GM19372 (cell line): ENCODE results near the gene HIRIP3.
A peak's percentile ranks its signal among the peaks of the same experiment; 100 is the strongest.

Source experiments
- ATAC-seq: cut with Tn5 transposase; IDR thresholded peaks from one replicate; pipeline ENCODE4 v1.9.1; 2021; ENCODE audit warnings: mild to moderate bottlenecking, low read depth, moderate library complexity; ENCODE audit not compliant: unreplicated experiment

Gene HIRIP3

DNA sequence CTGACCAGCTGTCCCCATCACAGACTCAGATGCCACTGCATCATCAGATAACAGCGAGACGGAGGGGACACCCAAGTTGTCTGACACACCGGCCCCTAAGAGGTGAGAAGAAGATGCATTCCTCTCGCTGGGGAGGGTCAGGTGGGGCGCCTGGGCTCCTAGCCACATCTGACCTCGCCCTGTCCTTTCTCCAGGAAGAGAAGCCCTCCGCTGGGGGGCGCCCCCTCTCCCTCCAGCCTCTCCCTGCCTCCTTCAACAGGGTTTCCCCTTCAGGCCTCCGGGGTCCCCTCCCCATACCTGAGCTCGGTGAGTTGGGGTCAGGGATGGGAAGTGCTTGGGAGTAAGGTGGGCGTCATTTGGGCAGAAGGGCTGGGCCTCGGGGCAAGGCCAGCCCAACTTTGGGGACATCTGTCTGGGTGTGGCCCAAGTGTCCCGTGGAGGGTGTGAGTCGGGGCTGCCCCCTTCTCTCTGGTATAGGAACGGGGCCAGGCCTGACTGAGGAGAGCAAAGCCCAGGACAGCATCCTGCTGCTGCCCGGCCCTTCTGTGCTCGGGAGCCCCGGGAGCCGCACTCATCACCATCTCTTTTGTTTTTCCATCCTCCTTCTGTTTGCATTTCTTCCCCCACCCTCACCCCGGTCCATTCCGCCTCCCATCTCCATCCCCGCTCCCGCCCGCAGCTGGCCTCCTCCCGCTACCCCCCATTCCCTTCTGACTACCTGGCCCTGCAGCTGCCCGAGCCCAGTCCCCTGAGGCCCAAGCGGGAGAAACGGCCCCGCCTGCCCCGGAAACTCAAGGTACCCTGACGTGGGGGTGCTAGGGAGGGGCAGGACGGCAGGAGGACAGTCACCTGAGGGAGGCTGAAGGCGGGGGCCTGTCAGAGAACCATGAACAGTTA lies 5.6 kb upstream of the HIRIP3 start:
- no peak for ATAC-seq

DNA sequence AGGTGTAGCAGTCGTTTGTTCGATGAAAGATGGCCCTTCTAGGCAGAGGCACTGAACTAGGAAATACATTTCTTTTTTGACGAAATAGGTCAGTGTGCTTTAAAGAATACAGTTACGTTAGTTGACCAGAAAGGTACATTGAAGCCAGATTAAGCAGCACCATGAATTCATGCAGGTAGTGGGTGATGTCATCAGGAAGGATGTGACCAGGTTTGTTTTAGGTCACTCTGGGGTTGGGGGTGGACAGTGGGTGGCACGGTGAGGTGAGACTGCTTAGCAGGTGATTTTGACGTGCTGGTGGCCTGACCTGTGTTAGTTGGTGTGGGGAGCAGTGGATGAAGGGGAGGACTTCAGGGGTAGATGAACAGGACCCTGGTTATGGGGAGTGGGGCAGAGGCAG lies 4.2 kb upstream of the HIRIP3 start:
- ATAC-seq, result no peak

DNA sequence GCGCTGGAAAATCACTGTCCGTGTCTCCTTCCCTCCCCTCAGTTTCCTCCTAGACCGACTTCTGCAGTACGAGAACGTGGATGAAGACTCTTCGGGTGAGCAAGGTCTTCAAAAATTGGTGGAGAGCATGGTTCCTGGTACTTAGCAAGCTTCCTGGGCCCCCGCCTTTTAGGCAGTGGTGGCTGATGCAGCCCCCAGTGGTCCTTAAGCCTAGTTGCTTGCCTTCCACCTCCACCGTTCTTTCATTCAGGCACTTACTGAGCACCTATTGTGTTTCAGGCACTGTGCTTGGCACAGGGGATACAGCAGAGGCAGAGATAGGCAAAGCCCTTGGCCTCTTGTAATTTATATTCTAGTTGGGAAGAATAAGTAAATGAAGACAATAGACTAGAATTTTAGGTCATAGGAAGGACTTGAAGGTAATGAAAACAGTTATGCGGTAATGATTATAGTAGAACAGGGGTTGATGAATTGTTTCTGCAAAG lies 1.4 kb upstream of the HIRIP3 start:
- ATAC-seq, result no peak

DNA sequence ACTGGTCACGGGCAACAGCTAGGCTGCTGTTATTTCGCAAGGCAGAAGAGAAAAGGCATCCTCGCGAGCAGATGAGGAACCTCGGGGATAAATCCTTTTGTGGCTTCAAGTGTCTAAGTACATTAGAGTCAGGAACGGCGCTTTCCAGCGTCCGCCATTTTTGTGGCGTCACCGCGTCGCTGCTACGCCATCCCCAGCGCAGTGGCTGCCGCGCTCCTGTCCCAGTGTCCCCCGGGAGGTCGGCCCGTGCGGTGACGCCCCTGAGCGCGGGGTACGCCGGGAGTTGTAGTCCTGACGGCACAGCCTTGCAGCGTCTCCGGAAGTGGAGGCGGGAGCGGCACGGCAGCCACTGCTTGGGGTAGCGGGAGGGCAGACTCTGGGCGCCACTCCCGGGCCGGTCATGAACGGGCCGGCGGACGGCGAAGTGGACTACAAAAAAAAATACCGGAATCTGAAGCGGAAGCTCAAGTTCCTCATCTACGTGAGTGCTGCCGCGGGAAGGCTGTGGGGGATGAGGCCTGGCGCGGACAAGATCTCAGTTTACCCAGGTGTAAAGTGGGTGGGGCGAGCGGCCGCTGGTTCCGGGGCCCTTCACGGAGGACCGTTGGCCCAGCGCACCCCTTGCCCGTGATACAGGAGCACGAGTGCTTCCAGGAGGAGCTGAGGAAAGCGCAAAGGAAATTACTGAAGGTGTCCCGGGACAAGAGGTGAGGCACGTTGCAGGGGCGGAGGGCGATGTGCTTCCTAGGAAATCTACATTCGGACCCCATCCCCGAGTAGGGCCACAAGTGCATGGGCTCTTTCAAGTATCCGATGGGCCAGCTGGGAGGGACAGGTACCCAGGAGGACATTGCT lies 721 bp upstream of the HIRIP3 start, which contains the start of gene INO80E:
TSS of gene INO80E (plus strand) at position 331 of the 855 bp plus-strand sequence. CDS start at position 401, 70 bp downstream.
- peak; percentile 88 for ATAC-seq

DNA sequence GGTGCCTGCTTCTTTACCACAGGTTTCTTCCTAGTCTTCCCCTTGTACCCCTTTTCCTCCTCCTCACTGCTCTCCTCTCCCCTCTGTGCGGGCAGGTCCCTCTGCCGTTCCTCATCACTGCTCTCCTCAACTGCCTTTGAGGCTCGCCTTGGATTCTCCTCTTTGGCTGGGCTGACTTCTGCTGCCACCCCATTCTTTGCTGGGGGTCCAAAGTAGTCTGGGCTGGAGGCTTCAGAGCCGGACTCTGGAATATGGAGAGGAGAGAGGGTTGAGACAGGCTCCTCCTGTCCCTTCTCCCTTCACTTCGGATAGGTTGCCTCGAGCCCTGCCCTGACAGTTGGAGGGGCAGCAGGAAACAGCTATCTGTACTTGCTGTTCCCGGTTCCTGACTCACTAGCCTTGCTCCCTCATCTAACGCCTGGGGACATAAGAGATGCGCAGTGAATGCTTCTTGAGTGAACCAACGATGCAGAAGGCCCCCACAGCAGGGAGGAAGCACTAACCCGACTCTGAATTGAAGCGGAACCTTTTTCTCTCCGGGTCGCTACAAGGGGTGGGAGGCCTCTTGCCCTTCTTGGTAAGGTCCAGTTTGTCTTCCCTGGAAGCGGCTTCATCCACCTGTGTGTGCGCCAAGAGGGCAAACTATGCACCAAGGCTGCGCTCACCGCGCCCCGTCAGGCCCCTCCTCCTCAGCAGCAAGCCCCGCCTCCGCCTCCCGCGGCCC lies 655 bp downstream of the HIRIP3 start:
- no peak for ATAC-seq

DNA sequence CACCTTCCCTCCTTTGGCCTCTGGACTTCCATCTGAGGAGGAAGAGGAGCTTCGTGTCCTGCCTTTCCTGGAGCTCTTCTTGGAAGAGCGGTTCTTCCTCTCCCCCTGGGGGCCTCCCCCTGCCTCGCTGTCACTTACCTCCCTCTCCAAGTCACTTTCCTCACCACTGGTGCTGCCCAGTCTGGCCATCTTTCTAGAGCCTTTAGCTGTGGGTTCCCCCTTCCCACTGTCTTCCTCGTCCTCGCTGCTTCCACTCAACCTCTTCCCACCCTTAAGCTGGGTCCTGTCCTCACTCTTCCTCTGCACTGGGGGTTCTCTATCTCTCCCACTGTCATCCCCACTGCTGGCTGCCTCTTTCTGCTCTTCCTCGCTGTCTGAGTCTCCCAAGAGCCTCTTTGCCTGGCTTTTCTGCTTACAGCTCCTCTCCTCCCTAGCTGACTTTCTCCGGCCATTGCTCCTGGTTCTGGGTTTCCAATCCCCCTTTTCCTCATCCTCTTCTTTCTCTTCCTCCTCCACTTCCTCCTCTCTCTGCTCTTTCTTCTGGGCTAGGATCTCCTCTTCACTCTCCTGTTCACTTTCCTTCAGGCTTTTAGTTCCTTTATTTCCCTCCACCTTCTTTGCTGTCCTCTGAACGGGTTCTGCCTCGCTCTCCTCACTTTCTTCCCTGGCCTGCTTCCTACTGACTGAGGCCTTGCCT lies 1.4 kb downstream of the HIRIP3 start:
- no peak for ATAC-seq

DNA sequence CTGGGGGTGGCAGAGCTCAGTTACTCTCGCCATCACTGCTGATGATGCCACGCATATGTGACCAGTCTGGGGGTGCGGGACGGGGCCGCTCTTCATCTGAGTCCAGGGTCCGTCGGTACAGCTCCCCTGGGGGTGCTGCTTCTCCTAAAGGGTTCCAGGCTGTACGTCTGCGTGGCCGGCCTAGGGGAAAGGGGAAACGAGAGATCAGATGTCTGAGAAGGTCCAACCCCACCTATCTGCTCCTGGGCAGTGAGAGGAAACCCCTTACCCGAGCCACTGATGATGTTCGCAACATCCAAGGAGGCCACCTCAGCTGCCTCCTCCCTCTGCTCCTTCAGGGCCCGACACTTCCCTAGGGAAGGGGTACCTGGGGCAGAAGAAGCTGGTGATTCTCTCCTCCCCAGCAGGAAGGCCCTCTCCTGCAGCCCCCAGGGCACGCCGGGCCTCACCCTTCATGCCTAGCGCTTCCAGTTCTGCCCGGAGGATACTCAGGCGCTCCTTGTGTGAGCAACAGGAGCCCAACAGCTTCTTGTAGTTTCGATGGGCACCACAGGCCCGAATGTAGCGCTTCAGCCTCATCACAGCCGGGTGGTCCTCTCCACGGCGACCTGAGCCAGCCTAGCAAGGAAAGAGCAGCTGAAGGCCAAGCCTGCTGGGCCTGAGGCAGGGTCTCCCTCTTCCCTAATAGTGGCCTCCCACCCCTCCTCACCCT lies 2.1 kb downstream of the HIRIP3 start:
- ATAC-seq, result no peak

DNA sequence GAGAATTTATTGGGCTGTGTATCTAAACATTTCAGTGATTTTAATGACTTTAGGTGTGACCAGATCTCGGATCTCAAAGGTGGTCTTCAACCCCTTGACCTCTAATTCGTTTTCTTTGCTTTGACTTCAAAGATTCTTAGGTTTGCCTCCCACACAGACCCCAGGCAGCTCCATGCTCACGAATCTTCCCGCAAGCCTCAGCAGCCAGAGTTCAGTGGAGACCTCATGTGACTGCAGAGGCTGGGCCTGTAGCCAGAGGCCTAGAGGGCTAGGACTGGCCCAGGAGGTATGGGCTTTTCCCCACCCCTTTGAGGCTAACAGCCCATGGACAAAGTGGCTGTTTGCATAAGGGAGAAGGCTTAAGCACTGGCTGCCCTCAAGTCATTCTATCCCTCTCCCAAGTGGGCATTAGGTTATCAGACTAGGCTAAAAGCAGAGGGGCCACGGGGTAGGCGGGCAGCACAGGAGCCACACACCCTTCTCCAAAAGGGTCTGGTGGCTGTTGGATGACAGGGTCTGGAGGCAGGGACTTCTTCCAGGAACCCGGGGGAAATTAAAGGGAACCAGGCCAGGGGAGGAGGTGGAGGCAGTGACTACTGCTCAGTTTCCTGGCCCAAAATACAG lies 3.0 kb downstream of the HIRIP3 start:
- no peak for ATAC-seq

DNA sequence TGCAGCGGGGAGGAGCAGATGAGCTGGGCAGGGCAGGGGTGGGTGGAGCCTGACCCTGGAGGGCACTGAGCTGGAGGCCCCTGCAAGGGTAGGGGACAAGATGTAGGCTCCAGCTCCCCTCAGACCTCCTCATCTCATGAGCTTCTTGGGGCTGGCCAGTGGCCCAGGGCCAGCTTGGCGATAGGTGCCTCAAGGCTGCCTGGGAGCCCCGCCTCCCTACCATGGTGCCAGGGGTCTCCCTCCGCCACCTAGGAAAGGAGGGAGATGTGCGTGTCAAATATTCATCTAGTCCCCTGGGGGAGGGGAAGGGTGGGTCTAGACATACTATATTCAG lies 3.9 kb downstream of the HIRIP3 start:
- no peak for ATAC-seq

DNA sequence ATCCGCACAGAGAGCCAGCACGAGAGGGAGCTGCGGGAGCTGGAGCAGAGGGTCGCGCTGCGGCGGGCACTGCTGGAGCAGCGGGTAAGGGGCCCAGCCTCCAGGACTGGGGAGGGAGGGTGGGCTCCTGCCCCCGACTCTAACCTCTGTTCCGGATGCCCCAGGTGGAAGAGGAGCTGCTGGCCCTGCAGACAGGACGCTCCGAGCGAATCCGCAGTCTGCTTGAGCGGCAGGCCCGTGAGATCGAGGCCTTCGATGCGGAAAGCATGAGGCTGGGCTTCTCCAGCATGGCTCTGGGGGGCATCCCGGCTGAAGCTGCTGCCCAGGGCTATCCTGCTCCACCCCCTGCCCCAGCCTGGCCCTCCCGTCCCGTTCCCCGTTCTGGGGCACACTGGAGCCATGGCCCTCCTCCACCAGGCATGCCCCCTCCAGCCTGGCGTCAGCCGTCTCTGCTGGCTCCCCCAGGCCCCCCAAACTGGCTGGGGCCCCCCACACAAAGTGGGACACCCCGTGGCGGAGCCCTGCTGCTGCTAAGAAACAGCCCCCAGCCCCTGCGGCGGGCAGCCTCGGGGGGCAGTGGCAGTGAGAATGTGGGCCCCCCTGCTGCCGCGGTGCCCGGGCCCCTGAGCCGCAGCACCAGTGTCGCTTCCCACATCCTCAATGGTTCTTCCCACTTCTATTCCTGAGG lies 4.4 kb downstream of the HIRIP3 start:
- ATAC-seq, result no peak

DNA sequence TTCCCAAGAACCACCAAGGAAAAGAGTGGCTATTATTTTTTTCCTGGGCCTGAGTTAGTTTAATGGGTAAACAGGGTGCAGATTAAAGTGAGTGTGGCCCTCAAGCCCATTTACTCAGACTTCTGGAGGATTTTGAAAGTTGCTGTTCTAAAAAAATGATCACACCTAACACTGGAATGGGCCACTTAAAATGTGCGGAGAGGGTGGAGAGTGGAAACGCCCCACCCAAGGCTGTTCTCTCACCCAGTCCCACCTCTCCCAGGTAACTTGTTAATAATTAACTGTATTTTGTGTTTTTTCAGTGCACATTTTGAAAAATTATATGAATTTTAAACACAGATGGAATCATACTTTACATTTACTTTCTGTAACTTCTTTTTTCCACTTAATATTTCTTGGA lies 5.4 kb downstream of the HIRIP3 start:
- ATAC-seq, result no peak

DNA sequence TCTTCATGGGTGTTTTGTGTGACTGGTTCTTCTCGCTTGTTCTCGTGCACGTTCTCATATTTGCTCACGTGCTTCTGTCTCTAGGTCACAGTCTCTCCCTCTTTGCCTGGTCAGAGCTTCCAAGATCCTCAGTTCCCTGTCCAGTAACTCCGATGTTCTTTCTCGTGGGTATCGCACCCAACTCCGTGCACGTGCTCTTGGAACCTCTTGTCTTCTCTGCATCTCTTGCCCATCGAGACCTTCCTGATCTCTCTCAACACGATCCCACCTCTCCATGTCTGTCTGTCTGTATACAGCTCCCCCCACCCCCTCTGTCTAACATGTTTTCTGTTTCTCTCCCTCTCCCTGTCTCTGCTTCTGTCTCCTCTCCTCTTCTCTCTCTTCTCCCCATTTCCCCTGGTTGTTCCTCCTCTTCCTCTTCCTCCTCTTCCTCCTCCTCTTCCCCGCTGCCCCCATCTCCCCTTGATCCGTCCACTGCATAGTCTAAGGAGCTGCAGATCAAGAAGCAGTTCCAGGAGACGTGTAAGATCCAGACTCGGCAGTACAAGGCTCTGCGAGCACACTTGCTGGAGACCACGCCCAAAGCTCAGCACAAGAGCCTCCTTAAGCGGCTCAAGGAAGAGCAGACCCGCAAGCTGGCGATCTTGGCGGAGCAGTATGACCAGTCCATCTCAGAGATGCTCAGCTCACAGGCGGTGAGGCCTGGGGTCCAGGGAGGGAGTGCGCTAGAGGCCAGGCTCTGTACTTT lies 6.1 kb downstream of the HIRIP3 start:
- ATAC-seq, result no peak

DNA sequence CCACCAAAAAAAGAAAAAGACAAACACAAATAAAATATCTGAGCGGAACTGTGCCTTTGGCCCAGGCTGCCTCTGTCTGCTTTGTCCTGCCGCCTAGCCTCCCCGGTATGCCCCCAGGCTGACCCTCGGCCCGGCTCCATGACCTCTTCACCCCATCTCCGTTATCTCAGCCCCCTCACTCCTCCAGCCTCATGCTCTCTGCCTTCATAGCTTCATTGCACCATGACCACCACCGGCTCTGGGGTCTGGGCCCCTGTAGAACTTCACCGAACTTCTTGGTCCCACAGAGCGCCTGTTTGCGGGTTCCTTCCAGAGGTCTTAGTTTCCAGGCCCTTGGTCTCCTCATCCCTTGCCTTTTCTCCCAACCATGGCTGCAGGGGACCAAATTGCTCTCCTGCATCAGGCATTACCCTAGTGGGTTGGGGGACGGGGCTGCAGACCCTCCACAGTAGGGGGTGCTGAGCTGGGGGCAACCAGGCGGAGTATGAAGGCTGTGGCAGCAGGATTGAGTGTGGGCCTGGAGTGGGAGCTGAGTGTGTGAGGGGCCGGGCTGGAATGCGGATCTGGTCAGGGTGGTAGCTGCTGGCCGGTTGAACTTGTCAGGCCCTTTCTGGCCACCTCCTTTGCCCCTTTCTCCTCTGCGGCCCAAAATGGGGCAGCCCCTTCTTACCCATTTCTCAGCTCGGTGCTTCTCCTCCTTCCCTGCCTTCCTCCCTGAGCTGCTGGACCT lies 6.9 kb downstream of the HIRIP3 start:
- ATAC-seq, result no peak

DNA sequence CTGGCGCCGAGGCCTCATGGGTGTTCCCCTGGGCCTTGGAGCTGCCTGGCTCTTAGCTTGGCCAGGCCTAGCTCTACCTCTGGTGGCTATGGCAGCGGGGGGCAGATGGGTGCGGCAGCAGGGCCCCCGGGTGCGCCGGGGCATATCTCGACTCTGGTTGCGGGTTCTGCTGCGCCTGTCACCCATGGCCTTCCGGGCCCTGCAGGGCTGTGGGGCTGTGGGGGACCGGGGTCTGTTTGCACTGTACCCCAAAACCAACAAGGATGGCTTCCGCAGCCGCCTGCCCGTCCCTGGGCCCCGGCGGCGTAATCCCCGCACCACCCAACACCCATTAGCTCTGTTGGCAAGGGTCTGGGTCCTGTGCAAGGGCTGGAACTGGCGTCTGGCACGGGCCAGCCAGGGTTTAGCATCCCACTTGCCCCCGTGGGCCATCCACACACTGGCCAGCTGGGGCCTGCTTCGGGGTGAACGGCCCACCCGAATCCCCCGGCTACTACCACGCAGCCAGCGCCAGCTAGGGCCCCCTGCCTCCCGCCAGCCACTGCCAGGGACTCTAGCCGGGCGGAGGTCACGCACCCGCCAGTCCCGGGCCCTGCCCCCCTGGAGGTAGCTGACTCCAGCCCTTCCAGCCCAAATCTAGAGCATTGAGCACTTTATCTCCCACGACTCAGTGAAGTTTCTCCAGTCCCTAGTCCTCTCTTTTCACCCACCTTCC lies 7.9 kb downstream of the HIRIP3 start:
- no peak for ATAC-seq

DNA sequence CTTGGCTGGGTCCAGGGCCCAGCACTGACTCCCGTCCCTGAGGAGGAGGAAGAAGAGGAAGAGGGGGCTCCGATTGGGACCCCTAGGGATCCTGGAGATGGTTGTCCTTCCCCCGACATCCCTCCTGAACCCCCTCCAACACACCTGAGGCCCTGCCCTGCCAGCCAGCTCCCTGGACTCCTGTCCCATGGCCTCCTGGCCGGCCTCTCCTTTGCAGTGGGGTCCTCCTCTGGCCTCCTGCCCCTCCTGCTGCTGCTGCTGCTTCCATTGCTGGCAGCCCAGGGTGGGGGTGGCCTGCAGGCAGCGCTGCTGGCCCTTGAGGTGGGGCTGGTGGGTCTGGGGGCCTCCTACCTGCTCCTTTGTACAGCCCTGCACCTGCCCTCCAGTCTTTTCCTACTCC lies 8.5 kb downstream of the HIRIP3 start:
- no peak for ATAC-seq

DNA sequence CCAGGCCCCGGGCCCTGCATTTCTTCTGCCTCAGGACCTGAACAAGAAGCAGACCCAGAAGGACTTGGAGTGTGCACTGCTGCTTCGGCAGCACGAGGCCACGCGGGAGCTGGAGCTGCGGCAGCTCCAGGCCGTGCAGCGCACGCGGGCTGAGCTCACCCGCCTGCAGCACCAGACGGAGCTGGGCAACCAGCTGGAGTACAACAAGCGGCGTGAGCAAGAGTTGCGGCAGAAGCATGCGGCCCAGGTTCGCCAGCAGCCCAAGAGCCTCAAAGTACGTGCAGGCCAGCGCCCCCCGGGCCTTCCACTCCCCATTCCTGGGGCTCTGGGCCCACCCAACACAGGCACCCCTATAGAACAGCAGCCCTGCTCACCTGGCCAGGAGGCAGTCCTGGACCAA lies 9.2 kb downstream of the HIRIP3 start:
- ATAC-seq, result no peak
